Lower lobe of right lung (tissue), 2 donors: Measurements from ENCODE around the gene RHOXF2B. TPM values are rescaled to one million over a fixed set of nuclear protein-coding genes. Genes with fewer than 3 reads are reported as not detected.
"Not testable (repeated sequence)": the region's sequence is repeated elsewhere in the genome, so short reads cannot be mapped to it uniquely, and the experiment has no call there.

Experiments
- ATAC-seq, 2 donors: fragments of 200-7000 bp; cut with Tn5 transposase; one replicate each; pipeline ENCODE4 v1.9.1; 2020 to 2022; ENCODE audit warnings: mild to moderate bottlenecking in 2 of 2, moderate library complexity in 2 of 2
- DNase-seq: peaks from one replicate; pipeline ENCODE4 v3.0.0-alpha.2; 2020
- H3K27ac ChIP-seq: fragments of 200-600 bp; one replicate; pipeline ENCODE4 v1.8.0; 2022
- H3K27me3 ChIP-seq: fragments of 200-600 bp; one replicate; pipeline ENCODE4 v1.8.0; 2022; ENCODE audit warnings: low read depth
- H3K36me3 ChIP-seq: fragments of 200-600 bp; one replicate; pipeline ENCODE4 v1.8.0; 2022; ENCODE audit warnings: mild to moderate bottlenecking
- H3K4me1 ChIP-seq: fragments of 200-600 bp; one replicate; pipeline ENCODE4 v1.8.0; 2022
- H3K4me3 ChIP-seq: fragments of 200-600 bp; one replicate; pipeline ENCODE4 v1.8.0; 2022; ENCODE audit warnings: mild to moderate bottlenecking
- H3K9me3 ChIP-seq: fragments of 200-600 bp; one replicate; pipeline ENCODE4 v1.8.0; 2022
- intact Hi-C: fragments of 100-400 bp; cut with DNase I; formaldehyde crosslinking; loops from one replicate; pipeline ENCODE4 v1.11.0; 2022
- total RNA-seq: library from RNA; stranded (reverse); fragmentation: NEBNext Ultra II Directional; extraction: Animal tissue kit (Norgen Biotek cat#: 25700); gene quantifications from one replicate; pipeline ENCODE4 v1.2.1, GENCODE V29; 2021
- TF ChIP-seq, protein P1 (sequence below): fragments of 200-600 bp; IDR thresholded peaks from one replicate; pipeline ENCODE4 v1.8.0; 2022; ENCODE audit warnings: antibody characterized with exemption, mild to moderate bottlenecking
- donor health status: DM: no; HTN: yes; CAD: no; lungs with severe emphysema.

RHOXF2B gene
- total RNA-seq, 1 donor from 2014 or later: not detected

GRCh38 chrX:120036704-120037103 is 40.8 kb downstream of the RHOXF2B start:
- DNase-seq (no peak), ATAC-seq (no peak)
- Histone ChIP-seq H3K27ac (no peak overlapping the region), H3K4me1 (no peaks in the 10 kb centered on the region), H3K27me3 (no peaks in the 10 kb centered on the region), H3K4me3 (no peak overlapping the region), H3K36me3 (no peaks in the 10 kb centered on the region), H3K9me3 (no peaks in the 10 kb centered on the region)
- intact Hi-C loops: no loop called here
- TF ChIP-seq, protein P1, sequence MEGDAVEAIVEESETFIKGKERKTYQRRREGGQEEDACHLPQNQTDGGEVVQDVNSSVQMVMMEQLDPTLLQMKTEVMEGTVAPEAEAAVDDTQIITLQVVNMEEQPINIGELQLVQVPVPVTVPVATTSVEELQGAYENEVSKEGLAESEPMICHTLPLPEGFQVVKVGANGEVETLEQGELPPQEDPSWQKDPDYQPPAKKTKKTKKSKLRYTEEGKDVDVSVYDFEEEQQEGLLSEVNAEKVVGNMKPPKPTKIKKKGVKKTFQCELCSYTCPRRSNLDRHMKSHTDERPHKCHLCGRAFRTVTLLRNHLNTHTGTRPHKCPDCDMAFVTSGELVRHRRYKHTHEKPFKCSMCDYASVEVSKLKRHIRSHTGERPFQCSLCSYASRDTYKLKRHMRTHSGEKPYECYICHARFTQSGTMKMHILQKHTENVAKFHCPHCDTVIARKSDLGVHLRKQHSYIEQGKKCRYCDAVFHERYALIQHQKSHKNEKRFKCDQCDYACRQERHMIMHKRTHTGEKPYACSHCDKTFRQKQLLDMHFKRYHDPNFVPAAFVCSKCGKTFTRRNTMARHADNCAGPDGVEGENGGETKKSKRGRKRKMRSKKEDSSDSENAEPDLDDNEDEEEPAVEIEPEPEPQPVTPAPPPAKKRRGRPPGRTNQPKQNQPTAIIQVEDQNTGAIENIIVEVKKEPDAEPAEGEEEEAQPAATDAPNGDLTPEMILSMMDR: no peak

DNA sequence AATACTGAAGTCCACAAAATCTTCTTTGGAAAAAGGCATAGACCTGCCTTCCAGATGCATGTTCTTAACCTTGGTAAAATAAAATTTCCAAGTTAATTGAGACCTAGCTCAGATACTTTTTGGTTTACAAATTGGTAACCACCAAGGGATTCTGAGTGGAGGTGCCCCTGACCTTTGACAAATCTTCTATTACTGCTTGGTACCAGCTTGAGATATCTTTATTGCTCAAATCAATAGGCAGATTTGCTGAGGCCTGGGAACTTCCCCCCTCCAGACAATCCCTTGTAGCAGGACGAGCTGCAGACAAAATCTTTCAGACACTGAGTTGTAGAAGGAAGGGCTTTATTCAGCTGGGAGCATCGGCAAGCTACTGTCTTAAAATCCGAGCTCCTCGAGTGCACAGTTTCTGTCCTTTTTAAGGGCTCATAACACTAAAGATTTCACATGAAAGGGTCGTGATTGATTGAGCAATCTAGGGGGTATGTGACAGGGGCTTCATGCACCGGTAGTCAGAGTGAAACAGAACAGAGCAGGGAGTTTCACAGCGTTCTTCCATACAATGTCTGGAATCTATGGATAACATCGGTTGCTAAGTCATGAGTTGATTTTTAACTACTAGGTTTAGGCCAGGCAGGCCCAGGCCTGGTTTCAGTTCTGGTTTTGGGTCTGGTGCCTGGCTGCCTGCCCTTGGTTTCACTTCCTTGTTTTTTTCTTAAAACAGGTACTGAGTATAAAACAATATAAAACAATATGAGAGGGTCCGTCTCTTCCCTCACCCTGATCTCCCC is 41.8 kb downstream of the RHOXF2B start:
- peak; percentile 51 for DNase-seq
- H3K27me3 ChIP-seq, H3K36me3 ChIP-seq, intact Hi-C loops, ATAC-seq, H3K9me3 ChIP-seq, H3K4me1 ChIP-seq, H3K27ac ChIP-seq, H3K4me3 ChIP-seq: not testable (repeated sequence)

- Histone ChIP-seq H3K27me3 (no peaks in the 10 kb centered on the region), H3K4me1 (no peaks in the 10 kb centered on the region), H3K4me3 (no peak overlapping the region), H3K36me3 (no peaks in the 10 kb centered on the region), H3K9me3 (no peaks in the 10 kb centered on the region), H3K27ac (no peak overlapping the region)
- no peak for DNase-seq
- intact Hi-C loops: no loop called here
- TF ChIP-seq, protein P1: no peak
- no peak for ATAC-seq
Observed at GRCh38 chrX:120029354-120029753, 48.1 kb downstream of the RHOXF2B start.

DNA sequence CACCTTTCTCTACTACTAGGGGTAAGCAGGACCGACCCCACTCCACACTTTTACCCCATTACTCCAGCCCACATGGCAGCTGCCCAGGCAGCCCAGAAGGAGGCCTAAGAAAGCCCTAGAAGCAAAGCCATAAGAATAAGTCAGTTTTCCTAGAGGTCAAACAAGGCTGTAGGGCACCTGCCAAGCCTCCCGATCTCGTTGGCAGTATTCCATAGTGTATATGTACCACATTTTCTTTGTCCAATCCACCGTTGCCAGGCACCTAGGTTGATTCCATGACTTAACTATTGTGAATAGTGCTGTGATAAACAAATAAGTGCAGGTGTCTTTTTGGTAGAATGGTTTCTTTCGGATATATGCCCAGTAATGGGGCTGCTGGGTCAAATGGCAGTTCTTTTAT is 54.2 kb downstream of the RHOXF2B start:
- Histone ChIP-seq H3K9me3 (no peaks in the 10 kb centered on the region), H3K36me3 (no peaks in the 10 kb centered on the region), H3K4me3 (no peak overlapping the region), H3K27me3 (peaks cover 2% of the 10 kb centered on the region), H3K4me1 (no peaks in the 10 kb centered on the region), H3K27ac (no peak overlapping the region)
- DNase-seq (no peak), ATAC-seq (no peak)
- intact Hi-C loops: no loop called here
- TF ChIP-seq, protein P1: no peak

DNA sequence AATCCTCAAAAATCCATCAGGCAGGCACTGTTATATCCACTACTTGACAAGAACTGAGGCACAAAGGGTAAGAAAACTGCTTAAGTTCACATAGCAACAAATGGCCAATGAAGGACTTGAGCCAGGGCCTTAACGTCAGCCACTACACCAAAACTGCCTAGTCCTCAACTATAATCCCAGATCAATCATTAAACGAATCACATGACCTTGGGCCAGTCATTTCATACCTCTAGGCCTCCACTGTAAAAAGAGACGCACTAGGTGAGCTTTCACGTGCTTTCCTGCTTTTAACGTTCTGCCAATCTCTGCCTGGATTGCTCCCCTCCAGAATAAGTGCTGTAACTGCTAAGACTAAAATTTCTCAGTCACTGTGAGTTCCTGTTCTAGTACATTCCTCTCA is 54.7 kb downstream of the RHOXF2B start:
- ATAC-seq (no peak), DNase-seq (no peak)
- intact Hi-C loops: no loop called here
- H3K4me1 ChIP-seq: no peaks in the 10 kb centered on the region
- no peak overlapping the region for H3K27ac ChIP-seq
- peaks cover 5% of the 10 kb centered on the region for H3K27me3 ChIP-seq
- H3K4me3 ChIP-seq: no peak overlapping the region
- TF ChIP-seq, protein P1: no peak
- H3K9me3 ChIP-seq: no peaks in the 10 kb centered on the region
- no peaks in the 10 kb centered on the region for H3K36me3 ChIP-seq

Other genes with a start within 250 kb of the RHOXF2B start
- gene UPF3B, start 224.7 kb downstream of the RHOXF2B start, total RNA-seq: 6.6 TPM
- 13.5 TPM for gene RNF113A, start 206.0 kb downstream of the RHOXF2B start, total RNA-seq
- gene NDUFA1, start 205.9 kb downstream of the RHOXF2B start, total RNA-seq: 79.2 TPM
- 4.8 TPM for gene AKAP14, start 181.8 kb downstream of the RHOXF2B start, total RNA-seq
- gene NKAP, start 133.9 kb downstream of the RHOXF2B start, total RNA-seq: 8.8 TPM
- gene RHOXF1, start 38.2 kb upstream of the RHOXF2B start, total RNA-seq: not detected
- gene RHOXF2, start 80.9 kb upstream of the RHOXF2B start, total RNA-seq: not detected
- 21.4 TPM for gene ZBTB33, start 173.1 kb upstream of the RHOXF2B start, total RNA-seq
- 2.7 TPM for gene TMEM255A, start 233.8 kb upstream of the RHOXF2B start, total RNA-seq